Erythroblast (primary cell): Measurements from ENCODE around the gene TM9SF2.

Experiments used
- GATA1 ChIP-seq: IDR thresholded peaks from 2 replicates; pipeline ENCODE4 v1.6.1; 2011; ENCODE audit warnings: low read depth, mild to moderate bottlenecking, control low read depth, low read length, moderate library complexity
- POLR2A ChIP-seq: IDR thresholded peaks from 2 replicates; pipeline ENCODE4 v1.6.1; 2011; ENCODE audit warnings: mild to moderate bottlenecking, low read length

DNA sequence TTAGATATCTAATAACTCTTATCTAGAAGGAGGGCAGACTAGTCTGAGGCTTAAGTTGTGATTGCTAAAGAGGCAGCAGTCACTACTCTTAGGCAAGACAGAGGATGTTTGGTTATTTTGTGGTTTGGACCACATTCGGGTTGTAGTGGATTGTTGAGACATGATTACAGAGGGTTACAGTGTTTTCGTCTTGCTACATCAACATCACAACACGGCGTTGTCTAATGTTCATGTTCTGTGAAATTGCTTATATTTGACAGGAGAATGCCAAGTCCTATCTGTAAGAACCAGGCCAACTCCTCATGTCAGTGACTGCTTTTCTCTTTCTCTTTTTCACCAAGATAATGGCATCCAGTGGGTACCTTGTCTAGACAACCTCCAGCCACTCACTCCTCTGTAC lies 16.8 kb upstream of the TM9SF2 start:
- no peak for TF ChIP-seq POLR2A
- TF ChIP-seq GATA1, result no peak
